C4-2B (cell line): ENCODE results near the gene MARK2.

ENCODE experiments used
- ZFX ChIP-seq: fragments of 450-650 bp; IDR thresholded peaks from 2 replicates; pipeline ENCODE4 v1.6.1; 2017
- TF ChIP-seq, protein P1 (sequence below): fragments of 450-650 bp; conservative IDR thresholded peaks from 2 replicates; pipeline ENCODE4 v1.5.1; 2017; ENCODE audit warnings: mild to moderate bottlenecking

DNA sequence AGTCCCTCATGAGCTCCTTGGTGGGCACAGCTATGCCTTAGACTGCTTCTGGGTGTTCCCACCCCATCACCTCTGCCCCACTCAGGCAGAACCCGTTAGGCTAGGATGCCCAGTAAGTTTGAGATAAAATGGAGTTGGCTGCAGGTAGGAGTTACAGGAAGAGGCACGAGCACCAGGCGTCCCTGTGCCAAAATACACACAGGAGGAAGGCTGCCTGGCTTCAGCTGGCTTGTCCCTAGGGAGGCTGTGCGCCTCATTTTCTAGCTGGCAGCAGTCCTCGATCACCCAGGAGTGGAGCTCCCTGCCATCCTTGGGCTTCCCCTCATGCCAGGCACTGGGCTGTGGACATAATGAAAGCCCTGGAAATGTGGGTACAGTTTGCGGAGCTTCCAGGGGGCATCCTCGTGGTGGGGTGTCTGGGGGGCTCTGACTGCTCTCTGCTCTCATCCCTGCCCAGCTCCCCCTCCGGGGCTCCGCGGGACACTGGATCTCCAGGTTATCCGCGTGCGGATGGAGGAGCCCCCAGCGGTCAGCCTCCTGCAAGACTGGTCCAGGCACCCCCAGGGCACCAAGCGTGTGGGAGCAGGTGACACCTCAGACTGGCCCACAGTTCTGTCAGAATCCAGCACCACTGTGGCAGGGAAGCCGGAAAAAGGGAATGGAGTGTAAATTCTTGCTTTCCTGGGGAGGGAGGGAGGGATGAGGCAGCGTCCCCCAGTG is 12.3 kb upstream of the MARK2 start:
- TF ChIP-seq, protein P1, sequence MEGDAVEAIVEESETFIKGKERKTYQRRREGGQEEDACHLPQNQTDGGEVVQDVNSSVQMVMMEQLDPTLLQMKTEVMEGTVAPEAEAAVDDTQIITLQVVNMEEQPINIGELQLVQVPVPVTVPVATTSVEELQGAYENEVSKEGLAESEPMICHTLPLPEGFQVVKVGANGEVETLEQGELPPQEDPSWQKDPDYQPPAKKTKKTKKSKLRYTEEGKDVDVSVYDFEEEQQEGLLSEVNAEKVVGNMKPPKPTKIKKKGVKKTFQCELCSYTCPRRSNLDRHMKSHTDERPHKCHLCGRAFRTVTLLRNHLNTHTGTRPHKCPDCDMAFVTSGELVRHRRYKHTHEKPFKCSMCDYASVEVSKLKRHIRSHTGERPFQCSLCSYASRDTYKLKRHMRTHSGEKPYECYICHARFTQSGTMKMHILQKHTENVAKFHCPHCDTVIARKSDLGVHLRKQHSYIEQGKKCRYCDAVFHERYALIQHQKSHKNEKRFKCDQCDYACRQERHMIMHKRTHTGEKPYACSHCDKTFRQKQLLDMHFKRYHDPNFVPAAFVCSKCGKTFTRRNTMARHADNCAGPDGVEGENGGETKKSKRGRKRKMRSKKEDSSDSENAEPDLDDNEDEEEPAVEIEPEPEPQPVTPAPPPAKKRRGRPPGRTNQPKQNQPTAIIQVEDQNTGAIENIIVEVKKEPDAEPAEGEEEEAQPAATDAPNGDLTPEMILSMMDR = no peak
- no peak for TF ChIP-seq ZFX
